Dermis lymphatic vessel endothelial cell (primary cell): ENCODE results near the gene PDE9A. TPM values are rescaled to one million over a fixed set of nuclear protein-coding genes. Genes with fewer than 3 reads are reported as not detected.

ENCODE experiments used
- total RNA-seq: library from RNA; depleted of rRNA; stranded (reverse); fragments of >200 nt; gene quantifications from 2 replicates; pipeline ENCODE4 v1.2.1, GENCODE V29; 2014

The PDE9A gene
- total RNA-seq: 2.1 and 4.9 TPM in 2 replicates

GRCh38 chr21:42653231-42654061, at the start of gene PDE9A:
TSS of gene PDE9A (plus strand) at chr21:42653621. CDS start at chr21:42653815, 194 bp downstream.

Other genes with a start within 250 kb of the PDE9A start
- gene UBASH3A, start 249.7 kb upstream of the PDE9A start, total RNA-seq: not detected in 2 replicates
- not detected in 2 replicates for gene RSPH1, start 157.4 kb upstream of the PDE9A start, total RNA-seq
- gene SLC37A1, start 139.8 kb upstream of the PDE9A start, total RNA-seq: 10.0 and 18.3 TPM in 2 replicates
- gene WDR4, start 225.9 kb downstream of the PDE9A start, total RNA-seq: 6.3 and 9.4 TPM in 2 replicates
- 32.3 and 46.2 TPM in 2 replicates for gene NDUFV3, start 239.7 kb downstream of the PDE9A start, total RNA-seq